Testis (tissue), 2 donors: ENCODE results near the gene TCF12.

Experiments used
- CTCF ChIP-seq, 3 experiments: fragments of 450-650 bp in 2 of 3; fragments of 200-600 bp in 1 of 3; sonication (generic) in 1 of 3; IDR thresholded peaks; one replicate each; pipeline ENCODE4 v1.5.1; 2016 to 2019; ENCODE audit warnings: antibody characterized with exemption in 3 of 3, mild to moderate bottlenecking in 2 of 3, moderate library complexity in 1 of 3
- POLR2A ChIP-seq: fragments of 450-650 bp; IDR thresholded peaks from one replicate; pipeline ENCODE4 v1.6.1; 2017; ENCODE audit warnings: antibody characterized with exemption, mild to moderate bottlenecking, moderate library complexity

DNA sequence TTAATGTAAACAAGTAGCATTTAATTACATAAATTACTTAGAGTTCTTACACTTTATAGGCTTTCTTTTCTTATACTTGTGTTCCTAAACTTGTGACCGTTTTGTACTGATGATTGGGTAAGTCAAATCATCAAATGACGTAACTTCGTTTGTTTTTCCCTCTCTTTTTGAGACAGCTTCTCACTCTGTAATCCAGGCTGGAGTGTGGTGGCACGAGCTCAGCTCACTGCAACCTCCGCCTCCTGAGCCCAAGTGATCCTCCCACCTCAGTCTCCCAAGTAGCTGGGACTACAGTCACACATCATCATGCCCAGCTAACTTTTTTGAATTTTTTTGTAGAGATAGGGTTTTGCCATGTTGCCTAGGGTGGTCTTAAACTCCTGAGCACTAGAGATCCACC, 226.0 kb downstream of the TCF12 start:
- no peak for TF ChIP-seq CTCF (IDR thresholded peaks at IDR 0.05)
- no peak for TF ChIP-seq POLR2A
